ENCODE results near the gene OR2H1.

OR2H1 gene

GRCh38 chr6:29506446-29507067, 49.6 kb downstream of the OR2H1 start:
- TF ChIP-seq, protein P1, sequence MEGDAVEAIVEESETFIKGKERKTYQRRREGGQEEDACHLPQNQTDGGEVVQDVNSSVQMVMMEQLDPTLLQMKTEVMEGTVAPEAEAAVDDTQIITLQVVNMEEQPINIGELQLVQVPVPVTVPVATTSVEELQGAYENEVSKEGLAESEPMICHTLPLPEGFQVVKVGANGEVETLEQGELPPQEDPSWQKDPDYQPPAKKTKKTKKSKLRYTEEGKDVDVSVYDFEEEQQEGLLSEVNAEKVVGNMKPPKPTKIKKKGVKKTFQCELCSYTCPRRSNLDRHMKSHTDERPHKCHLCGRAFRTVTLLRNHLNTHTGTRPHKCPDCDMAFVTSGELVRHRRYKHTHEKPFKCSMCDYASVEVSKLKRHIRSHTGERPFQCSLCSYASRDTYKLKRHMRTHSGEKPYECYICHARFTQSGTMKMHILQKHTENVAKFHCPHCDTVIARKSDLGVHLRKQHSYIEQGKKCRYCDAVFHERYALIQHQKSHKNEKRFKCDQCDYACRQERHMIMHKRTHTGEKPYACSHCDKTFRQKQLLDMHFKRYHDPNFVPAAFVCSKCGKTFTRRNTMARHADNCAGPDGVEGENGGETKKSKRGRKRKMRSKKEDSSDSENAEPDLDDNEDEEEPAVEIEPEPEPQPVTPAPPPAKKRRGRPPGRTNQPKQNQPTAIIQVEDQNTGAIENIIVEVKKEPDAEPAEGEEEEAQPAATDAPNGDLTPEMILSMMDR (IDR thresholded peaks at IDR 0.05; ENCODE audit: low read depth, low read length) = no peak
- no peak for DNase-seq (ENCODE audit: low read depth in 2 of 2)
- H3K4me3 ChIP-seq (replicated peaks in 1 of 2; ENCODE audit: low read depth in 2 of 2, low read length in 2 of 2) = no peak overlapping the region

- TF ChIP-seq, protein P1 (IDR thresholded peaks at IDR 0.05; ENCODE audit: low read depth, low read length) = no peak
- DNase-seq (ENCODE audit: low read depth in 2 of 2) = no peak
Measured at GRCh38 chr6:29507319-29507718, 50.4 kb downstream of the OR2H1 start.

GRCh38 chr6:29509239-29509638, 52.3 kb downstream of the OR2H1 start:
- no peak for DNase-seq (ENCODE audit: low read depth in 2 of 2)
- TF ChIP-seq, protein P1 (IDR thresholded peaks at IDR 0.05; ENCODE audit: low read depth, low read length) = no peak
- no peak overlapping the region for H3K4me3 ChIP-seq (replicated peaks in 1 of 2; ENCODE audit: low read depth in 2 of 2, low read length in 2 of 2)

More at GRCh38 chr6:29507319-29507718, 50.4 kb downstream of the OR2H1 start:
- no peak overlapping the region for H3K4me3 ChIP-seq (replicated peaks in 1 of 2; ENCODE audit: low read depth in 2 of 2, low read length in 2 of 2)

DNA sequence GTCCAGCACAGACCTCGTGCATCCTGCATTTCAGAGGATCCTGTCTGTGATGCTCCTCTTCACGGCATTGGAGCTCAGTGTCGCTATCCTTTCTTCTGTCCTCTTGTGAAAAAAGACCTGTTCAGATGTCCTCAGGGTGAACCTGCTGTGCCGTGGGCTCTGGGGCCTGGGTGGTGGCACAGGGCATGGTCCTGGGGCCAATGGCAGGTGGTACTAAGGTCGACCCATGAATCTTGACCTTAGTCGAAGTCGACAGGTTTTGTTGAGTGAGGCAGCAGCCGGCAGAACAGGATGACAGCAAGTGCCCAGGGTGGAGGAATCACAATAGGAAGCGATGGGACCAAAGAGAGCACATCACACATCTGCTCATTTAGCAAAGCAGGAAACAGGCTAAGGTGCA, 52.8 kb downstream of the OR2H1 start:
- H3K4me3 ChIP-seq (replicated peaks in 1 of 2; ENCODE audit: low read depth in 2 of 2, low read length in 2 of 2) = no peak overlapping the region
- TF ChIP-seq, protein P1 (IDR thresholded peaks at IDR 0.05; ENCODE audit: low read depth, low read length) = no peak
- no peak for DNase-seq (ENCODE audit: low read depth in 2 of 2)

- no peak for DNase-seq (ENCODE audit: low read depth in 2 of 2)
- no peak overlapping the region for H3K4me3 ChIP-seq (replicated peaks in 1 of 2; ENCODE audit: low read depth in 2 of 2, low read length in 2 of 2)
- TF ChIP-seq, protein P1 (IDR thresholded peaks at IDR 0.05; ENCODE audit: low read depth, low read length) = no peak
Measured at GRCh38 chr6:29510202-29510601, 53.2 kb downstream of the OR2H1 start.

DNA sequence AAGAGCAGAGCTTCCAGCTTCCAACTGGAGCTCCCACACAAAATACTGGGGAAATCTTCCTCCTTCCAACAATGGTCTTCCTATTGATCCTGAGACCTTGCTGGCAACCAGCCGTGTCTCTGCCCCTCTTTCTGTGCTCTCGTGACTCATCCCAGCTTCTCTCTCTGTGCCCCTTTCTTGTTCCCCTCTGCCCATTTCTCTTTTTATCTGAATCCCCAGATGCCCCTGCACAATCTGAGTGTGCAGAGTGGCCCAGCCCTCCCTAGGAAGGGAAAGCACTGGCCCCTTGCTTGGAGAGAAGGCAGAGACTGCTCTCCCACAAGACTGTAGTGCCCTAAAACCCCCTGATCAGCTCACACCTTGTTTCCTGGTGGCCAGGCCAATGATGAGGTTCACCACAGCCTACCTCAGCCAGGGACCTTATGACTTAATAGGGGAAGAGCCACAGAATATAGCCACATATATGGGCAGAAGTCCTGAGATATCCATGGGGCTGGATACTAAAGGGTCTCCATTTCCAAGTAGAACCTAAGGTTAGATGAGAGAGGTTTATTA, 53.9 kb downstream of the OR2H1 start:
- TF ChIP-seq, protein P1 (IDR thresholded peaks at IDR 0.05; ENCODE audit: low read depth, low read length) = no peak
- DNase-seq (ENCODE audit: low read depth in 2 of 2) = no peak
- no peak overlapping the region for H3K4me3 ChIP-seq (replicated peaks in 1 of 2; ENCODE audit: low read depth in 2 of 2, low read length in 2 of 2)
